Measurements from ENCODE around the gene PRR30.

GRCh38 chr2:27128668-27129571 is 10.3 kb downstream of the PRR30 start:
- TF ChIP-seq EZH2 (IDR thresholded peaks at IDR 0.05; ENCODE audit: borderline replicate concordance, control insufficient read depth, low read depth, low read length) (no peak), MTA2 (IDR thresholded peaks at IDR 0.05; ENCODE audit: low read depth) (no peak), CTCF (IDR thresholded peaks at IDR 0.05 in 2 of 3, conservative IDR thresholded peaks at IDR 0.05 in 1 of 3; ENCODE audit: control insufficient read depth in 2 of 3, extremely low read depth in 1 of 3, insufficient read depth in 1 of 3, low read depth in 3 of 3, low read length in 3 of 3) (no peak), EGR1 (IDR thresholded peaks at IDR 0.05; ENCODE audit: borderline replicate concordance in 1 of 2, low read depth in 2 of 2, low read length in 2 of 2) (no peak), GATAD2B (conservative IDR thresholded peaks at IDR 0.05; ENCODE audit: low read depth) (no peak), SRF (IDR thresholded peaks at IDR 0.05; ENCODE audit: low read depth in 2 of 2, low read length in 2 of 2) (no peak), LARP7 (IDR thresholded peaks at IDR 0.05) (no peak), POLR2A (IDR thresholded peaks at IDR 0.05; ENCODE audit: low read depth, low read length) (no peak), FOXM1 (IDR thresholded peaks at IDR 0.05; ENCODE audit: low read depth, low read length) (no peak), BCL11A (IDR thresholded peaks at IDR 0.05; ENCODE audit: low read depth, low read length) (no peak), REST (IDR thresholded peaks at IDR 0.05; ENCODE audit: low read depth, low read length) (no peak)

Data from GM12878 (cell line).